GM21390 (cell line): ENCODE measurements around the gene ACADVL.
"Not testable (repeated sequence)": the region's sequence is repeated elsewhere in the genome, so short reads cannot be mapped to it uniquely, and the experiment has no call there.

Source experiments
- ATAC-seq: cut with Tn5 transposase; IDR thresholded peaks from one replicate; pipeline ENCODE4 v1.9.1; 2021; ENCODE audit not compliant: unreplicated experiment

ACADVL gene

GRCh38 chr17:7234083-7234951 lies 14.6 kb downstream of the ACADVL start, which contains the start of gene DVL2:
TSS of gene DVL2 (minus strand) at chr17:7234517. CDS start at chr17:7234262, 255 bp downstream.
- peak; percentile 51 for ATAC-seq

- ATAC-seq: no peak
Measured at GRCh38 chr17:7235693-7236665, 16.2 kb downstream of the ACADVL start.

DNA sequence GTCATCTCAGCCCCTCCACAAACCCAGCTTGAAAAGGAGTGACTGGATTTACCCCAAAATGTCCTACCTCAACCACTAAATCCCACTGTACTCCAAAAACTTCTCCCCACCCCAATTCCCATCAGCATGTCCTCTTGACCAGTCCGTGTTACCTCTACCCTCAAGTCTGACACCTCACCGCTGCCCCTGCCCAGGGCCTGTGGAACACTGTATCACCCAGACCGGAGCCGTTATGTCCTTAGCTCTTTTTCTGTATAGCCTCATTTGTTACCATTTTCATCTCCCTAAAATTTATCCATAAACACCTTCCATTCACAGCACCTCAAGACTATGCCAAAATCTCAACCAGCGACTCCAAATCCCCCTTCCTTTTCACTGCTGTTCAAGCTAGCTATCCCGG lies 17.1 kb downstream of the ACADVL start:
- ATAC-seq: no peak

GRCh38 chr17:7237266-7237760 lies 17.6 kb downstream of the ACADVL start:
- no peak for ATAC-seq

DNA sequence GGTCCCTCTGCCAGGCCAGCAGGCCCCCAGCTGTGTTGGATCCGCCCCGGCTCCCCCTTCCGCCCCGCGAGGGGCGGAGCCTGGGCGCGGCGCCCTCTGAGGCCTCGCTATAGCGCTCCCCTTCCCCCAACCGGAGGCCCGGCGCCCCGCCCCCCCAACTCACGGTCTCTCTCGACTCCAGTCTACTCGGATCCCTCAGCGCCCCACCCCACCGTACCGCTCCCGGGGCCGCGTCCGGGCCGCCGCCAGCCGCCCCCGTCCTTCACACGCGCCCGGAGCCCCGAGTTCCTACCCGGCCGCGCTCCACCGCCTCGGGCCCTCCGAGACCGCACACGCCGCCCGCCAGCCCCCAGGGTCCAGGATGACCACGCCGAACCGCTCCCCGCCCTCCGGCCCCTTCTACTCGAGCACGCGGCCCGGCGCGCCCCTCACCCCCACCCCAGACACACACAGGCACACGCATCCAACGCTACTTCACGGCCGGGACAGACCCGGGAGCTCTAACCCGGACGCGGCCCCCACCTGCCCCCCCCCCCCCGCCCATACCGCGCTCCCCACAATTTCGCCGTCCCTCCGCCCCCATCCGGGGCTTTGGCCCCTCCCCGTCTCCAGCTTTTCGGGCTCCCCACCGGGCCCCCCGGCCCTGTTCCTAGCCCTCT lies 18.2 kb downstream of the ACADVL start:
- no peak for ATAC-seq

- ATAC-seq: no peak
Measured at GRCh38 chr17:7238420-7239090, 18.8 kb downstream of the ACADVL start.

DNA sequence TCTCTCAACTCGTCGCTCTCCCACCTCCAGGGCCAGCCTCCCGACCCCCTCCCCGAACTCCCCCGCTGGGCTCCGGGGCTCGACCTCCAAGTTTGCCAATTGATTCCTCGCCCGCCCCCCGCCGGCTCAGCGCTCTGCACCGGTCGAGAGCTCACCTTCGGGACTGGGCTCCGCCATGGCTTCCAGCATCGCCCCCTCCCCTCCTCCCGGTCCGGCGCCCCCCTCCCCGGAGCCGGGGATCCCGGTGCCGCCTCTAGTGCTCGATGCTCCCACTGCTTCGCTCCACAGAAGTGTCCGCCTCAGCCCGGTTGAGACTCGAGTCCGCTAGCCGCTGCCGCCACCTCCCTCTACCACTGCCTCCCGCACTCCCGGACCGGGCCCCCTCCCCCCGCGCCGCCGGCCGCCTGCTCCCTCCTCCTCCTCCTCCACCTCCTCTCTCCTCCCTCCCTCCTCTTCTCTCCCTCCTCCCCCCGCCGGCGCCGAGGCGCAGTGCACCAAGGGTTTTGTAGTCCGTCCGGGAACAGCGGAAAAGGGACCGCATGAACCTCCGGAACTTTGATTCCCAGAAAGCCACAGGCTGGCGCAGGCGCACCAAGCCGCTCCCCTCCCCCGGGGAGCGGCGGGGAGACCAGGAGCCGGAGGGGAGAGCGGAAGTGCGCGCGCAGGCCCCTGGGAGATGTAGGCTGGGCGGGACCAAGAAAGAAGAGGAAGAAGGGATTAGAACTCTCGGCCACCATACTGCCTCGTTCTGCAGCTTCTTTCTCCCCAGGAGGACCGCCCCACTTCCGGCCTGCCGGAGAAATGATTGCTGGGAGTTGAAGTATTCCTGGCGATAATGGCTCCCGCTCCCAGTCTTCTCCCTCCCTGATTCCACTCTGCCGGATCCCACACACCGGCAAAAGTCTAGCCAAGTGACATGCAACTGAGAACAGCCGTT lies 19.6 kb downstream of the ACADVL start, which contains the start of gene PHF23:
TSS of gene PHF23 (minus strand) at position 367 of the 937 bp plus-strand sequence. CDS start at position 189, 178 bp downstream.
- ATAC-seq: peak; percentile 41

- no peak for ATAC-seq
Measured at GRCh38 chr17:7240375-7240774, 20.6 kb downstream of the ACADVL start.

DNA sequence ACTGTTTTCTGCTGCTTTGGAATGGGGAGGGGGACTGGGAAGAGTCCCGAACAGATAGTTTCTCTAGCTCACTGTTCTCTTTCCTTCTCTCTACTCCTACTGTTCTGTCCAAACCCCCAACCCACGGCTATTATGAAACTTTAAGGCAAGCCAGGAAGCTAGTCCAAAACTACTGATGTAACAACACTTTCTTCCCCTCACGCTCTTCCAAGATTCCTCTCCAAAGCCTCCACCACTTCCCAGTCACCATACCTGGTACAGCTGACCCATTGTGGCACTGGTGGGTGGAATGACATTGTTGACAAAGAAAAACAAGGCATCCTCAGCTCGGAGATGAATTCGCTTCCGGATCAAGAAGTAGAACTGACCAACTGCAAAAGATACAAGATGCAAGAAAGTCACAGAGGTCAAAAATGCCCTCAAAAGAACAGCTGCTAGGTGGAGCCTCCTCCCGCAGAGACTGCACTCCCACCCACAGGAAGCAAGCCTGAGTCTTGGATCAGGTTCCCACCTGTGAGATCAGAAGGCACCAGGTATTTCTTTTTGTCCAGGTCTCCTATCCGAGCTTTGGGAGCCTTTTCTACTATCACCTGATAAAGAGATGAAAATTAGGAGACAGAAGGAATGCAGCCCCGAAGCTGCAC lies 21.5 kb downstream of the ACADVL start:
- no peak for ATAC-seq

- no peak for ATAC-seq
Measured at GRCh38 chr17:7241783-7242716, 22.3 kb downstream of the ACADVL start, which contains the start of gene GABARAP. TSS of gene GABARAP (minus strand) at chr17:7242449. CDS start at chr17:7242330, 119 bp downstream.

DNA sequence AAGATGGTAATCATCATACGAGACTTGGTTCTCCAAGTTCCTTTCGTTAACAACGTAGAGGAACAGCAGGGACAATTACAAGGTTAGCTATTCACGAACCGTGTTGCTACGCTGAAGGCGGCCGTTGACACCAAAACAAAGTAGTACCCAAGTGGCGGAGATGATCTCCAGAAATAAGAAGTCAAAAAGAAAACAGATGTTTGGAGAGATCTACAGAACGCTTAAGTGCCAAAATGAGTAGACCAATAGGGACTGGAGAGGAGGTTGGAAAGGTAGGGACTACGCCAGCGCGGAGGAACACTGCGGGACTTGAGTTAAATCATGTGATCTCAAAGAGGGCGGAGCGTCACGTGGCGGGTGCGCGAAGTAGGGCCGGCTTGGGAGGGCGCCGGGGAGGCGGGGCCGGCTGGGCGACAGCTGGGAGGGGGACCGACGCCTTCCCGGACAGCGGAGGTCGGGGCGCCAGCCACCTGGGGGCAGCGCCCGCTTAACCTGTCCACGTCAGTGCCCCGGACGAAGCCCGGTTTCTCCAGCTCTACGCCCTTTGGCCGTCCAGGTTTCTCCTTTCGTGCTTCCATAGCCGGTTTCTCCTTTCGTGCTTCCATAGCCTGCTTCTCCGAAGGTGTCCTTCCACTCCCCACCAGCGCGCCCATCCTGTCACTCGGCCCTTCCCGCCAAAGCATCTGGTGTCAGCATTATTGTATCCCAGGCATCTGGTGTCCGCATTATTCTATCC lies 23.1 kb downstream of the ACADVL start:
- peak; percentile 39 for ATAC-seq

DNA sequence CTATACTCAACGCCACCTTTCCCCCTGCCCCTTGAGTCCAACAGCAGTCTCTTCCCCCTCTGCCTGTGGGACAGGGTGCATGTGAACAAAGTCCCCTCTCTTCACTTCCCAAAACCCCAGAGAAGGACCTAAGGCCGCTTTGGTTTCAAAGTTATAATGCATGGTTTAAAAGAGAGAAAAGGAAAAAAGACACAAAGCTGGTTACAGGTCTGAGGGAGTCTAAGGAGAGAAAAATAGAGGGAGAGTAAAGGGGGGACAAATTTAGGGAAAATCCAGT lies 23.7 kb downstream of the ACADVL start:
- no peak for ATAC-seq

GRCh38 chr17:7243838-7244237 lies 24.1 kb downstream of the ACADVL start:
- ATAC-seq: not testable (repeated sequence)

DNA sequence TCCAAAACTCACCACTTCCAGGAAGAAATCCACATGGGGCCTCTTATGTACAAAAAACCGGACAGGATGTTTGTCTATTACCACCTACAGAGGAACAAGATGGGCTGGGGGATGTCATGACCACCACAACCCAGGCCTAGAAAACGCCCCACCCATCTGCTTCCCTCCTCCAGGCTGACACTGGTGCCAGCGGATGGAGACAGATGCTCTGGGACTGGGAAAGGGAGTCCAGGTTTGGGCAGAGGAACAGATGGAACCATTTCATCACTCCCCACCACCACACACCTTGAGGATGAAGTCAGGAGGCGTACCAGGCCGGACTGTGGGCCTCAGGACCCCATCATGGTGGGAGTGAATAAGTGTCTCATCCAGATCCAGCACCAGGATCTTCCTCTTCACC lies 27.0 kb downstream of the ACADVL start:
- ATAC-seq: no peak

DNA sequence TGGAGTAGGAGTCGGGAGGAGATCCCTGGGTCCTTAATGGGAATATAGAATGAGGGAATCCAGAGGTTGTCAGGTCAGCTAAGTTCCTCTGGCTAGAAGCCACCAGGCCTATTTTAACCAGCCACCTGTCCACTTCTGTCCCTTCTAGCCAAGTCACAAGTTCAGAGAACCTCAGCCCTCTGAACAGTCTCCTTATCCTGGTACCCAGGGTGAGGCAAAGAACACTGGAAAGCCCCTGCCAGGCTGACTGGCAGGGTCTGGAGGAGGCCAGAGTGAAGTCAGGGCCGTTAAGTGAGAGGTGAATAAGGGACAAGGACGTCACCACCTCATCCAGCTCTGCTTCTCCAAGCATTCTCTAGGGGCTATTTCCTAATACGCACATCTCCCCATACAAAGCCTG lies 29.1 kb downstream of the ACADVL start:
- no peak for ATAC-seq

DNA sequence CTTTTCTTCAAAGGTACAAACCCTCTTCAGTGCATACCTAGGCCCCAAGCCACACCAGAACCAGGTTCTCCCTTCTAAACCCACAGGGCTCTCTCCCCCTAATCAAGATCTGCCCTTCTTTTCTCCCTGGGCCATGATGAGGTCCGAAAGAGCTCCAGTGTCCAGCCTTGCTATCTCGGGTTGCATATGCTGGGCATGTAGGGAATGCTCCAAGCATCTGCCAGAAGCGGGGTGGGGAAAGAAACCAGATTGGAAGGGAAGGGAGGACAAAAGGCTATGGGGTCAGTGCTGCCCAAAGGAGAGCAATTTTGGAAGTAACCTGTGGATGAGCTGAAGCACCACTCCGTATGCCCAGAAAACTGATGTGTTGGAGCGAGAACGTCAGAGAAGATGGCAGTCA lies 29.5 kb downstream of the ACADVL start:
- no peak for ATAC-seq

DNA sequence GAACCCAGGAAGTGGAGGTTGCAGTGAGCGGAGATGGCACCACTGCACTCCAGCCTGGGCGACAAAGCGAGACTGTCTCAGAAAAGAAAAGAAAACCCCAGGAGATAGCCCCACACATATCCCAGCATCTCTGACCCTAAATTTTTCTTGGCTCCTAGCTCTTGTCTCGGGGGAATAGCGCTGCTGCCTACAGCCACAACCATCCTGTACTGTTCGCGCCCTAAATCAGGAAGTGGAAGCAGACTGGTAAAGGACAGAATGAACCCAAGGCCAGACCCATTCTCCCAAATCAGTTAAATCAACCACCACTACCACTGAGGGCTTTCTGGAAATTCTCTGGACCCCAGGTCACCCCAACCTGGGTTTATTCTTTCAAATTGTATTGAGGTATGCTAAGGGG lies 30.1 kb downstream of the ACADVL start:
- ATAC-seq: no peak
